ELF-1 (cell line): ENCODE measurements around the gene GSN.

Source experiments
- DNase-seq: peaks from one replicate; pipeline ENCODE4 v3.0.0-alpha.2; 2016; ENCODE audit warnings: low read depth, low spot score

Gene GSN

DNA sequence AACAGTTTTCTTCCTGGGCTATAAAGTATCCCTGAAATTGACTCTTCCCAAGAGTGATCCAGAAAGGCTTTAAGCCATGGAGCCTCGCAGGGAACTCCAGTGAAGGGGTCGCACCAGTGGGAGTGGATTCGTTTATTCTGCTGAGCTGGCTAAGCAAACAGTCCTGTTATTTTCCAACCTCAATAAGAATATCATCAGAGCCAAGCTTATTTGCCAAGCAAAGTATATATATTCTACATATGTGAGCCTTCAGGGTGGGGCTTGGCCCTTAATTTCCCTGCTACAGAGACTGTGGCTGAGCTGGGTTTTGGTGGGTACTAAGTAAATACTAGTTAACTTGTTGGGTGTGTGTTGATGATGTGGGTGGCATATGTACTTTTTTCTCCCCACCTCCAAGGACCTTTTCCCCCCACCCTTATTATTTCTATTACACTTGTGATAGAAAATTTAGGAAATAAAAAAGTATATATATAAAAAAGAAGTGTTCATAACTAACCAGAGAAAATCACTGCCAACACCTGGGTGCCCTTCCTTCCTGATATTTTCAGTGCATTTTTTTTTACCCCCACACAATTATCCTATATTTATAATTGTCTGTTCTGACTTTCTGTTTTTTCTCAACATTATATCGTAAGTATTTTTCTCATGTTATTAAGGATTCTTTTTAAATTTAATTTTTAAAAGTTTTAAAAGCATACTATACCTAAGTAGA lies 5.3 kb downstream of the GSN start:
- DNase-seq, result no peak

DNA sequence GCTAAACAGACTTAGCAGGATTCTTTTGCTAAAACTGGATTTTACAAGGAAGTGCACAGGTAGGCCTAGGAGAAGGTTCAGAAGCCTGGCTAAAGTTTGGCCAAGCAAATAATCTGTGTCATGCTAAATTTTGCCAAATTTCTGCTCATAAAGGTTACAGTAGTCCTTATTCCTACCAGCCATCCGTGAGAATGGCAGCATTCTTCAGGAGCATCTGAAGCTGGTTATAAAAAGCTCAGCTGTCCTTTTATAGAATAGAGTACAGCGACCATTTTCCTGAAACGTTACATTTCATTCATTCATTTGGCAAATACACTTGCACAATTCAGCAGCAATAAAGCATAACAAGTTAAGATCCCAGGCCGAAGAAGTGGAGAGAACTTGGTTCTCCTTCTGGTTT lies 6.9 kb downstream of the GSN start:
- DNase-seq, result no peak

DNA sequence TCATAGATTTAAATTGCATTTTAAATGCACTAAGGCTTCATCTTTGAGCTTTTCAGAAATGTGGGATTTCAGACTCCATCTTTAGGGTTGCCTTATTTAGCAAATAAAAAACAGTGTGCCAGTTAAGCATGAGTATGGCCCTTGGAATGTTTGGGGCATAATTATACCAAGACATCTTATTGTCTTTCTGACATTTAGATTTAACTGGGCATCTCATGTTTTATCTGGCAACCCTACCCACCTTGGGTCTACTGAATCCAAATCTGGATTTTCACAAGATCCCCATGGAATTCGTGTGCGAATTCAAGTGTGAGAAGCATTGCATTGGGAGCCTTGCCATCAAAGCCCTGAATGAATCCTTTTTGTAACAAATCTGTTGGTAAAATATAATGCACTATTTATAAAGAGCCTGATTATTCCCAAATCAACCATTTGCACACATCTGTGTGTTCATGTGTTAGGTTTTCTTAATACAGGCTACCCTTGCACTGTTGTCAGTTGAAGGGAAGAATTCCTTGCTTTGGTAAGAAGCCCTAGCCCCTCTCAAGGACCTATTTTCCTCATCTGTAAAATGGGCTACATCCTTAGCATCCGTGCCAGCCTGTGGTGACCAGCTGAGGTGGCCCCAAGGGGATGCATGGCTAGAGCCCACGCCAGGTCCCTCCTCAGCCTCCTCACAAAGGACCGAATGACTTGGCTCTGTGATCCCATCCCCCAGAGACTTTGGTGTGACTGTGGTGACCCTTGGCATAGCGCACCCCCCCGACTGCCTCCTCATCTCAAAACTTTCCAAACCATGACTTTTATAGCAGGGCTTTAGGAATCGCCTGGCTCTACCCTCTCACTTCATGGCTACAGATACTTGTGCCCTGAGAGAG lies 8.1 kb downstream of the GSN start:
- no peak for DNase-seq

DNA sequence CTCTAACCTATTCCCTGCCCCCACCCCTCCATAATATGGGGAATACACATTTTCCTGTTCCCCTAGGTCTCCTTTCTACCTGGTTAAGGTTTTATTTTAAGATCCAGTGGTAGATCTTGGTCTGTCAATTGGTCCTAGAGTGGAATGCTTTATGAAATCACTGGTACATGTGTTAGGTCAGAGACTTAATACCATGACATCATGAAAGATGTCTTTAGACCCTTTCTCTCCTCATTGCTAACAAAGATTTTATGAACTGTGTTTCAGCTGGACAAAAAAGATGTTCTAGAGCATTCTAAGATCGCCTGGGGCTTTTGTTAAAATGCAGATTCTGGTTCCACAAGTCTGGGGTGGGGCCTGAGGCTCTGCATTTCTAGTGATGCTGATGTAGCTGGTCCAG lies 9.1 kb downstream of the GSN start:
- DNase-seq, result no peak

DNA sequence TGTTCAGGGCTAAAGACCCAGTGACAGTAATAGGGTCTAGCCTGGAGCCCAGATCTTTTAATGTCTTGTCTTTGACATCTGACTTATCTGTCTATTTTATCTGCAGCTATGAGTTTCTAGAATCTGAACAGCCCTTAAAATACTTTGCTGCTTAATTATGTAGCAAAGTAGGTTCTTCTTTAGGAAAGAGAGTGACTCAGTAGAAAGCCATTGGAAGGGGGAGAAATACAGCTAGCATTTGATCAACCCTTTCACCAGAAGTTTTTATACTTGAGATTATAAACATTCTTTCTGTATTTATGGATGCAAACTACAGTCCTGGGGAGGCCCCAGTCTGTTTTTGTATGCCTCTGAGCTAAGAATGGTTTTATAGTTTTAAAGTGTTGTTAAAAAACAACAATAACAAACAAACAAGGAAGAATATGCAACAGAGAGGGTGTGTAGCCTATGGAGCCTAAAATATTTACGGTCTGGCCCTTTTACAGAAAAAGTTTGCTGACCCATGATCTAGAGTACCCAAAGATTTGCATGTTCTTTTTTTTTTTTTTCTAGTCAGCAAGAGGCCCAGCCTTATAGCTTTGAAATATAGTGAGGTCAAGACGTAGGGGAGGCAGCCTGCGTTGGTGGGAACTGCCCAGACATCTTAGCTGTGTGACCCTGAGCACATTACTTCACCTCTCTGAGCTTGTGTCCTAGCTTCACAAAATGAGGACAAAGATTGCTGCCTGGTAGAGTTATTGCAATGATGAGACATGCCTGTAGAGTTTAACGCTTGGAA lies 9.7 kb downstream of the GSN start:
- DNase-seq, result no peak

DNA sequence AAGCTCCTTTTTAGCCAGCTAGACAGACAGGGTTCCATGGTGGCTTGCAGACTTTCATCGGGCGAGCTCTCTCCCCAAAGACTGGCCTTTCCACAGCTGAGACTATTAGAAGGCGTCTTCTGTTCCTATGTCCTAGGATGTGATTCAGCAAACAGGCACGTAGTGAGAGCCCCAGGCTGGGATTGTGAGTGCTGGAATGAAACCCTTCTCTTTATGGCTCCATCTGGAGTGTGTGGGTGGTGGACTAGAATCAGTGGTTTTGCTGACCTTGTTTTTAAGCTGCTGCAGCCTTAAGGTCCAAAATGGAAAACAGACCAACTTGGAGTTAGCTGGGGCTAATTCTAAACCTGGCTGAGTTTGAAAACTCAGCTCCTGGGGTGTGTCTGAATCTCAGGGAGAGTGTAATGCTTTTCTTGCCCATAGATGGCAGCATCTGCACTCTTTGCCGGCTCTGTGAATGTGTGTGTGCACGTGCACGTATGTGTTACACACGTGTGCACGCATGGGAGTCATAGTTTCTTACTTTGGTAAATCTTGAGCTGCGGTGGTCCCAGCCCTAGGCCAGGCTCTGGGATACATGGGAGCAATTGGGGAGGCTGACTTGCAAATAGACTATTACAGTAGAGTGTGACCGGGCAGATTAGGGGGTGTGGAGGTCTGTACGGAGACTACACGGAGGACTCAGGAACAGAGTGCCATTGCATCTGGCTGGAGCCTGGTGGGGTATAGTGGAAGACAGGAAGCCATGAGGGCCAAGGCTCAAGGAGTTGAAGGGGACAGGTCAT lies 10.7 kb downstream of the GSN start:
- peak; percentile 85 for DNase-seq

DNA sequence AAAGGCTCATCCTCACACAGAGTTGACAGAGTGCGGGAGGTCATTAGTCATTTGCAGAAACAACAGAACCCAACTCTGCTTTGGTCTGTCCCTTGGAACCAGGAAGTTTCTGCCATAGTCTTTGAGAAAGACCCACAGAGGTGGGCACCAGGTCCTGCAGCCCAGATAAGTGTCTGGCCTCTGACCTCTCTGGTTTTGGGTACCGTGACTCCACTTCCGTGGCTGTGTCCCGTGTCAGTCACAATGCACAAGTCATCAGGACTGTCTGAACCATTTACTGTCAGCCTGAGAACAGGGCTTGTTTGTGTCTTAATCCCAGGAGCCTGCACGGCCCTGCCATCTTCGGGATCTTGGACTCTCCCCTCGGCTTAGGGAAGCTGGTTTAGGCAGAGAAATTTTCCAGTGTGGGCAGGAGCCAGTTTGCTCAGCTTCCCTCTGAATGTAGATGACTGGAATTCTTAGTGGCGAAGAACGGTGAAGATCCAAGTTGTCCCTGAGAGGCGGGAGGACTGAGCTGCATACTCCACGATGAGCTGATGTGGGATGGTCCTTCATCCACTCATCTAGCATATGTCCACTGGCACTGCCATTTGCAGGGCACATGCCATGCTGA lies 11.9 kb downstream of the GSN start:
- DNase-seq, result no peak

DNA sequence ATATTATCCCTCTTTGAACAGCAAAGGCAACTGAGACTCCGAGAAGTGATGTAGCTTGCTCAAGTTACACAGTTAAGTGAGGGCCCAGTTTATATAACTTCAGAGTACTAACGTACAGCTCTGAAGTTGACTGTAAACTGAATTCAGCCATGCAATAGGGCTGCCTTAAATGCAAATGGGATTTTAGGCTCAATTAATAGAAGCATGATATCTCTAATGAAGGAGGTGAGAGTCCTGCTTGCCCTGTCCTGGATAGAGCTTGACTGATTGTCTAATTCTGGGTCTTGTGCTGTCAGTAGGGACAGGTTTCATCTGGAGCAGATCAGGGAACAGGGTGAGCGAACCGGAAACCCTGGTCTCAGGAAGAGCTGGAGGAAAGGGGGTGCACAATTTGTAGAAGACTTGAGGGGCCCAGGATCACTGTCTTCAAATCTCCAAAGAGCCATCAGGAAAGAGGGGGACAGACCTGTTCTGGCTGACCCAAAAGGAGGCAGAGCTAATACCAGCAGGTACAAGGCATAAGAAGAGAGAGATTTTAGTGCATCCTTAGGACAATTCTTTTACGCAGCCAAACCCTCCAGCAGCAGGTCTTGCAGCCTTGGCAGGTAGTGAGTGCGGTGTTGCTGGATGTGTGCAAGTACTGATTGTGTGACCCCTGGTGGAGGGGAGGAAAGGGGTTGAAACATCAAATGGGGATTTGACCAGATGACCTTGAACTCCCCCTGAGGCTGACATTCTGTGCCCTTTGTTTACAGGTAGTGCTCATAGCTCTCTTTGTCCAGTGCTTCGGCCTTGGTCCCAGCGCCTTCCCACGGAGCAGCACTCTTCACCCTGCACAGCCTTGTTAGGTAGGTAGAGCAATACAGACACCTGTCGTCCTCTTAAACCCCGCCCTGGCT lies 13.0 kb downstream of the GSN start:
- DNase-seq, result no peak

DNA sequence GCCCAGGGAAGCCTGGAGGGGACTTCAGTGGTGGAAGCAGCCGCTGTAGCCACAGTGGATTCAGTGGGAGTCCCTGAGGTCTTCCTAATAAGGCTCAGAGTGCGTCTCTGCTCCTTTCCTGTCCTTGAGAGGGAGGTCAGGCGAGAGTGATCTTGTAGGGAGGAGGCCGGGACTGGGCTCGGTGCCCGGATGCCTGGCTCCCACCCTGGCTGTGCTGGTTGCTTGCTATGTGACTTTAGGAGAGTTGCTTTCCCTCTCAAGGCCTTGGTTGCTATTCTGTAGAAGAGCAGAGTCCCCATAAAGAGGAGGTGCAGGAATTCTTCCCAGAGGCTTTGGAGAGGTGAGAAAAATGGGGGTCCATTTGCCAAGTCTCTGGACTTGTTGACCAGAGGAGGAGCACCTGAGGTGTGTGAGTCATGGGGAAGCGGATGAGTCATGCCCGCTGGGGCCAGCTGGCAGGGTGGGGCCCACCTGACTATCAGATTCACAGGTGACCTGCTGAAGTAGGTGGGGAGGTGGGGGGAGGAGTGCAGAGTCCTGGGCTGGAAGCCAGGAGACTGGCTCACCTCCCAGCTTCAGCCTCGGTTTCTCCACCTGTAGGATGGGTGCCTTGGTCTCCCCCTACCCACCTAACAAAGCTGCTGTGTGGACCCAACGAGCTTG lies 13.8 kb downstream of the GSN start:
- DNase-seq, result peak; percentile 61

DNA sequence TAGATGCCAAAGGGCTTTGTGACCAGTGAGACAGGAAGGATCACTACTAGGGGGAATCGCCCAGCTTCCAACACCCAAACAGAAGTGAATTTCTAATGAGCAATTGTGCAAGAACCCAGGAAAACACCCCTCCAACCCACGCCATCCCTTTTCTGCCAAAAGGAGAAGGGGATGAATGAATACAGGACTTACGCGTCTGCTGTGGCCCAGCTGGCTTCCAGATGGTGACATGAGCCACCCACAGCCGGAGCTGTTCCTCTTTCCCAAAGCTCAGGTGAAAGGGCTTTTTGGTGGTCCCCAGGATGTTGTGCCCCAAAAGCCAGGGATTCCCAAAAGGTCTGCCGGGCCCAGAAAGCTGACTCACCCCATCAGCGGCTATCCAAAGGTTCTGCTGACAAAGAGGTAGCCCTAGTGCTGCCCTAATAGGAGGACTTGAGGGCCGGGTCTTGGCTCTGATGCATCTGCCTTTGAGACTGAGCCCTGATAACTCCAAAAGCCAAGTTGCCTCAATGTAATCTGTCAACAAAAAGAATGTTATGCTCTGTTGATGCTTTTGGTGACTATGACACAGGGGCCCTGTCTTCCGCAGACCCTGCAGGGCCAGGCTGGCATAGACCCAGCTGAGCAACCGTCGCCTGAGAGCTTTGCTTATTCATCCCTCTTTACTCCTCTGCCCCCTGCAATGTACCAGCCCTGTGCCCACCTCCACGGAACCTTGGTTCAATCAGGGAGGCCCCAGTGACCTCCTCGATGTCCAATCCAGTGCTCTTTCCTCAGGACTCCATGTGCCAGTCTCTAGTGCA lies 14.5 kb downstream of the GSN start:
- DNase-seq, result no peak

DNA sequence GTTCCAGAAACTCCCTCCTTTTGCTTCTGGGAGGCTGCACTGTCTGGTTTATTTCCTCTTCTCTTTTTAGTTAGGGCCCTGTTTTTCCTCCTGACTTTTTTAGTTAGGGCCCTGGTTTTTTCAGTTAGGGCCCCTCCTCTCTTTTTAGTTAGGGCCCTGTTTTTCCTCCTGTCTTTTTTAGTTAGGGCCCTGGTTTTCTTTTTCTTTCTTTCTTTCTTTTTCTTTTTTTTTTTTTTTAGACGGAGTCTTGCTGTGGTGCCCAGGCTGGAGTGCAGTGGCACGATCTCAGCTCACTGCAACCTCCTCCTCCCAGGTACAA lies 15.1 kb downstream of the GSN start:
- DNase-seq, result no peak

DNA sequence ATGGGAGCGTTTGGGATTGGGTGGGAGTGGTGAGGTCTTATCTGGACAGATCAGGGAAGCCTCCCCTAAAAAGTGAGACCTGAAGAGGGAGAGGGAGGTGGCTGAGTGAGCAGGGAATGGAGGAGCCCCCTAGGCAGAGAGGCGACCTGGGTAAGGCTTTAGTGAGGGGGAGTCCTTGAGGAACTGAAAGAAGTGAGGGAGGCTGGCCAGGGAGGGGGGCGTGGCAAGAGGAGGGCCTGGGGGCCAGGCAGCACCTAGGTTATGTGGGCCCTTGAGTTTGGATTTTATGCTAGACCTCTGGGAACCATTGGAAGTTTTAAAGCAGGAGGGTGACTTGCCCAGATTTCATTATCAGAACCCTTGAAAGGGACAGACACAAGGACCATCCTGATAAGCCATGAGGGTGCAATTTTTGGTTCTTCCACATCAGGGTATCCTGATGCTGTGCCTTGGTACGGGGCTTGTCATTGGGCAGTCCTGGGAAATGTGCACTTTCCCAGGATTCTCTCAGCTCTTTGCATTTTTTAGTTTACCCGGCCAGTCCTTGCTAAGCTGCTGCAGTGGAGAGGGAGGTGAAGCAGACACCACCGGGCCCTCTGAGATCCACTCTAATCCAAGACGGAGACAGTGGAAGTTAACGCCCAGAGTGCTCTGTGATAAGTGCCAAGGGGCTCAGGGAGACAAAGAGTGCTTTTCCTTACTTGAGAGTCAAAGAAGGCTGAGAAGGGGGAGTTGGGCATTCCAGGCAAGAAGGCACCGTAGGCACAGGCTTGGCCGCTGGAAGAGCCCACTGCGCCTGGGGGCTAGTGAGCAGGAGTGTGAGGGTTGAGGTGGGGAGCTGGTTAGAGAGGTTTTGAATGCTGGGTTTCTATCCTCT lies 16.1 kb downstream of the GSN start:
- DNase-seq, result peak; percentile 63

DNA sequence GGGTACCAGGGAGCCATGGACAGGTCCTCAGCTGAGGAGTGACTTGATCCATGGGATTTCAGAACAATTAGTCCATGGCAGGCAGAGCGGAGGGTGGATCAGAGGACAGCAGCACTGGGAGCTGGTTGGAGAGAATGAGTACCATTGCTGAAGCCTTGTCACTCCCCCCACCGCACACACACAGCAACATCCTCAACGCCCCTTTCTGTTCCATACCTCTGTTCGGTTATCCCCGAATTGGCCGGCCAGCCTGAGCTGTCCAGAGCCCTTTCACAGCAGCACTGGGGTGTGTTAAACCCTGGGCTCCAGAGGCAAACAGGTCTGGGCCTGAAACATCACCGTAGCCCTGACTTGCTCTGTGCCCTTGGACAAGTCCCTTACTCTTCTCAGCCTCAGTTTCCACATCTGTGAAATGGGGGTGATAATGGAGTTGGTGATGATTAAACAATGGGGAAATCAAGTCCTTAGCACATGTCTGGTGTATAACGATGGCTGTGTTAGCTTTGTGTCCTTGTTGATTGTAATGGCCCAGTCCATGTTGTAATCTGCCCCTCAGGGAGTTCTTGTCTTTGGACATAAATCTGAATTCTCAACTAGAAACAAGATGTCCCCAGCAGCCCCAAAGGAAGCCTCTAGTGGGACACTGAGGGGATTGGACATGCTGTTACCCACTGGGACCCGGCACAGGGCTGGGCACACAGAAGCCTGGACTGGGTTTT lies 16.9 kb downstream of the GSN start:
- DNase-seq, result no peak

DNA sequence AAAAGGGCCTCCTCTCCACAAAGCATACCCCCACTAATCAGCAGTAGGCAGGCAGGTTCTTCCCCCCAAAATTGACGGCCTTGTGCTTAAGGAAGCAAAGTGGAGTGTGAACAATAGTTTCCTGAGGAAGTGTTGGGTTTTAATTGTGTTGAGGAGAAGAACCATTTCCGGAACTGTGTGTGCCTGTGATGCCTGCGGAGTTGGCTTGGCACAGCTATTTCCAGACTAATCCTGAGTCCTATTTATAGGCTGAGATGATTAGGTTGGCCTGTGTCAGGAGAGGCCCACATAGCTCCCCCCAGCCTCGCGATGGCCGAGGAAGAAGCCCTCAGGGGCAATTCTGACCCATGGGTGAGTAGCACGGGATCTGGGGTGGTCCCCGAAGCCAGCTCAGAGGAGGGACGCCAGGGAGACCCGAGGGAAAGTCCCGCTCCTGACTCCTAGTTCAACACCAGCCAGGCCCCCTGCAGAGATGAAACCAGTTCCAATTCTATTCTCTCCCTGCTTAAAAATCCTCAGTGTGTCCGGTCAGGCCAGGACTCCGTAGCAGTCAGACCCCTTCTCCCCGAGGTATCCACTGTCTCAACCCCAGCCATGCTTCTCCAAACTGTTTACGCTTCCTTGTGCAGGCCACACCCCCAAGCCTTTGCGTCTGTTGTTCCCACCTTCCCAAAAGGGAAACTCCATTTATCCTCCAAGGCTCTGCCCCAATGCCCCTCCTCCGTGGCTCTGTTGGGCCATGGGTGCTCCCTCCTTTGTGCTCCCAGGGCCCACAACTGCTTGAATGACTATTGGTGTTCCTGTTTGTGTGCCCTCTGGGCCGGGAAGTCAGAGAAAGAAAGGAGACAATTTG lies 18.1 kb downstream of the GSN start:
- peak; percentile 84 for DNase-seq

DNA sequence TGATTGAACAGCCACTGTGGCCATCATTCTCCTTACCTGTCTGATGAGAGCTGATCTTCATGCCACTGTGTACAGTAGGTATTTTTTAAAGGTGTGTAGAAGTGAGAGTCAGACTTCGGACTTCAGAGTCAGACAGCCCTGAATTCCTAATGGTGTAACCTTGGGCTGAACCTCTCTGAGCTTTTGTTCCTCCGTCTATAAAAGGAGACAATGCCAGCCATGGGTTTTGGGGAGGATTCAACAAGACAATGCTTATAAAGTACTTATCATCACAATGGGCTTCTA lies 18.7 kb downstream of the GSN start:
- DNase-seq, result no peak

DNA sequence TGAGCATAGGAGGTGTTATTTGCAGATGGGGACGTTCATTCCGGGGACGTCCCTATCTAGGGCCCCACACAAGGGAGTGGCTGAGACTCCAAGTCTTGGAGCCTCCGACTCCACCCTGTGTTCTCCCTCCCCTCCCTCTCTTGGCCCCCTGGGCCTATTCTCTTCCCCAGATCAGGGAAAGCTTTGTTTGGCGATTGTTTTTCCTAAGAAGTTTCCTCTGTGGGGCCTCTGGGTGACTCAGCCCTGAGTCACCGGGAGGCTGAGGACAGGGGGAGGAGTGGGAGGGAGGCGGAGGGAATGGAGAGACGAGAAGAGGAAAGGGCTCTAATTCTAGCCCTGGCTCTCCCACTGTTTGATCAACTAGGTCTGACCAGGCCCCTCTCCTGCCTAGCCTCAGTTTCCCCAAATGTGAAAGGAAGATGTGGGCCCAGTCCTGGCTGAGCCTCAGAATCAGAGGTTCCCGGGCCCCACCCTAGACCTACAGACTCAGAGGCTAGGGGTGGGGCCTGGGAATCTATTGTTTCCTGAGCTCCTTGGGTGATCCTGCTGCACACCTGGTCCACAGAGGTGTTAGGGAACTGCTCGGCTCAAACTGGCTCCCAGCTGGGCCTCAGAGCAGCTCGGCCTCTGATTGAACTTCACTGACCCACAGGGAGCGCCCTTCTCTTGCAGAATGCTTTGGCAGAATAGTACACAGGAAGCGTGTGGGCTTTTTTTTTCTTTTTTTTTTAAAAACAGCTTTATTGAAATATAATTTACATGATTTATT lies 19.2 kb downstream of the GSN start:
- peak; percentile 94 for DNase-seq
